ENCODE data around the gene AFTPH. TPM values are rescaled to one million over a fixed set of nuclear protein-coding genes. Genes with fewer than 3 reads are reported as not detected.

AFTPH gene
- total RNA-seq, 1 experiment from 2014 or later, result 13.5 TPM

- Histone ChIP-seq H3K27me3 (ENCODE audit: insufficient read depth, low read length) (no peaks in the 10 kb centered on the region), H3K79me2 (ENCODE audit: insufficient read depth, low read length) (no peaks in the 10 kb centered on the region), H4K20me1 (ENCODE audit: control insufficient read depth, insufficient read depth, insufficient read length) (peaks cover 4% of the 10 kb centered on the region), H3K56ac (ENCODE audit: insufficient read length, low read depth, low read length) (no peak overlapping the region), H2BK20ac (ENCODE audit: low read depth, low read length, poor library complexity, severe bottlenecking) (no peak overlapping the region), H4K5ac (ENCODE audit: insufficient read length, low read depth, low read length) (no peak overlapping the region), H3K14ac (ENCODE audit: insufficient read depth, low read length) (no peak overlapping the region), H4K91ac (ENCODE audit: insufficient read length, low read depth, low read length) (no peak overlapping the region), H3K9ac (ENCODE audit: extremely low read depth, insufficient read length, low read length) (no peak overlapping the region), H2BK12ac (ENCODE audit: insufficient read length, low read depth, low read length) (no peak overlapping the region), H3K18ac (ENCODE audit: insufficient read length, low read depth, low read length) (no peak overlapping the region), H3K4me2 (ENCODE audit: insufficient read depth, insufficient read length, low read length) (no peak overlapping the region), H2AK5ac (ENCODE audit: insufficient read length, low read length) (no peak overlapping the region), H3K4ac (ENCODE audit: low read depth, low read length) (no peak overlapping the region), H3K27ac (ENCODE audit: insufficient read length, low read depth, low read length) (no peak overlapping the region), H2BK120ac (ENCODE audit: low read depth, low read length, poor library complexity, severe bottlenecking) (no peak overlapping the region), H3K23me2 (ENCODE audit: insufficient read length, low read depth, low read length, poor library complexity, severe bottlenecking) (no peaks in the 10 kb centered on the region), H2AFZ (ENCODE audit: low read length) (no peak overlapping the region), H2BK5ac (ENCODE audit: insufficient read length, low read length) (no peak overlapping the region), H3K23ac (ENCODE audit: insufficient read length, low read depth, low read length) (no peak overlapping the region), H2BK15ac (ENCODE audit: low read depth, low read length) (no peak overlapping the region), H3T11ph (ENCODE audit: low read length) (no peak overlapping the region), H3K9me3 (ENCODE audit: control insufficient read depth, low read depth, low read length) (no peaks in the 10 kb centered on the region), H3K79me1 (ENCODE audit: insufficient read depth, low read depth, low read length, poor library complexity, severe bottlenecking) (no peaks in the 10 kb centered on the region), H4K8ac (replicated peaks; ENCODE audit: insufficient read length, low read depth, low read length) (no peak overlapping the region), H3K4me1 (ENCODE audit: insufficient read depth, low read length) (no peaks in the 10 kb centered on the region)
- H3K4me3 Mint-ChIP-seq, result no peak overlapping the region
- H3K9me3 Mint-ChIP-seq, result no peaks in the 10 kb centered on the region
- no peak for TF ChIP-seq CTCF (conservative IDR thresholded peaks at IDR 0.05)
- H3K27me3 Mint-ChIP-seq (ENCODE audit: low read depth), result no peaks in the 10 kb centered on the region
- no CpG with 5 or more reads among the region's 4 CpGs for WGBS (ENCODE audit: extremely low coverage, insufficient read length, low lambda C conversion rate)
- H3K27ac Mint-ChIP-seq, result no peak overlapping the region
- H3K36me3 Mint-ChIP-seq (ENCODE audit: insufficient read depth in 1 of 3, low read depth in 3 of 3), result peaks cover 0 to 26% (median 17%) of the 10 kb centered on the region in 3 experiments; a peak in 5 of 7 replicates
- no peak for DNase-seq
- H3K4me1 Mint-ChIP-seq, result peaks cover 0 to 7% of the 10 kb centered on the region in 2 experiments; a peak in 2 of 4 replicates
These were observed 67.1 kb downstream of the AFTPH start for GRCh38 chr2:64591188-64591587.

Data from H9 (cell line).